Measurements from ENCODE around the gene NLN.

GRCh38 chr5:65674749-65675148, 47.3 kb upstream of the NLN start:
- no peak for TF ChIP-seq POLR2AphosphoS5 (IDR thresholded peaks at IDR 0.05)
- no peak for TF ChIP-seq CTCF (IDR thresholded peaks at IDR 0.05)
- no peak for TF ChIP-seq POLR2A (IDR thresholded peaks at IDR 0.05)
- no peak for TF ChIP-seq EP300 (IDR thresholded peaks at IDR 0.05)
